Hepatocyte (in vitro differentiated cells): ENCODE data around the gene RPUSD2. TPM values are rescaled to one million over a fixed set of nuclear protein-coding genes. Genes with fewer than 3 reads are reported as not detected.
"Not testable (repeated sequence)": the region's sequence is repeated elsewhere in the genome, so short reads cannot be mapped to it uniquely, and the experiment has no call there.

Experiments
- DNase-seq: peaks from one replicate; pipeline ENCODE4 v3.0.0-alpha.2; 2016; ENCODE audit warnings: low spot score
- H2AFZ ChIP-seq: fragments of 200-600 bp; sonication (generic); 2 replicates; pipeline ENCODE4 v1.6.0; 2016; ENCODE audit warnings: antibody characterized with exemption, mild to moderate bottlenecking
- H3K27ac ChIP-seq: fragments of 200-600 bp; sonication (generic); 2 replicates; pipeline ENCODE4 v1.5.1; 2016; ENCODE audit warnings: mild to moderate bottlenecking
- H3K27me3 ChIP-seq: fragments of 200-600 bp; sonication (generic); 2 replicates; pipeline ENCODE4 v1.6.1; 2016
- H3K36me3 ChIP-seq: fragments of 200-600 bp; sonication (generic); replicated peaks from 2 replicates; pipeline ENCODE4 v1.5.1; 2016; ENCODE audit warnings: low read depth; ENCODE audit not compliant: insufficient read depth
- H3K4me1 ChIP-seq: fragments of 200-600 bp; sonication (generic); 2 replicates; pipeline ENCODE4 v1.5.1; 2016; ENCODE audit warnings: mild to moderate bottlenecking, moderate library complexity; ENCODE audit not compliant: insufficient read depth
- H3K4me2 ChIP-seq: fragments of 200-600 bp; sonication (generic); 2 replicates; pipeline ENCODE4 v1.6.0; 2016
- H3K4me3 ChIP-seq: fragments of 200-600 bp; sonication (generic); 2 replicates; pipeline ENCODE4 v1.5.1; 2016; ENCODE audit warnings: mild to moderate bottlenecking
- H3K79me2 ChIP-seq: fragments of 200-600 bp; sonication (generic); 2 replicates; pipeline ENCODE4 v1.6.0; 2017; ENCODE audit warnings: mild to moderate bottlenecking
- H3K9me2 ChIP-seq: fragments of 200-600 bp; sonication (generic); replicated peaks from 2 replicates; pipeline ENCODE4 v1.6.0; 2017; ENCODE audit warnings: mild to moderate bottlenecking; ENCODE audit not compliant: insufficient read depth
- H3K9me3 ChIP-seq: fragments of 200-600 bp; sonication (generic); 2 replicates; pipeline ENCODE4 v1.5.1; 2016; ENCODE audit warnings: low read depth, mild to moderate bottlenecking
- H4K20me1 ChIP-seq: fragments of 200-600 bp; sonication (generic); 2 replicates; pipeline ENCODE4 v1.6.0; 2016; ENCODE audit warnings: mild to moderate bottlenecking; ENCODE audit not compliant: insufficient read depth, poor library complexity, severe bottlenecking
- CTCF ChIP-seq: fragments of 200-600 bp; sonication (generic); IDR thresholded peaks from 2 replicates; pipeline ENCODE4 v1.5.1; 2016; ENCODE audit warnings: antibody characterized with exemption, mild to moderate bottlenecking; ENCODE audit not compliant: poor library complexity
- EZH2 ChIP-seq: fragments of 200-600 bp; sonication (generic); IDR thresholded peaks from 2 replicates; pipeline ENCODE4 v1.6.1; 2016; ENCODE audit warnings: antibody characterized with exemption, mild to moderate bottlenecking, borderline replicate concordance
- EZH2phosphoT487 ChIP-seq: fragments of 200-600 bp; sonication (generic); IDR thresholded peaks from one replicate; pipeline ENCODE4 v1.6.1; 2018; ENCODE audit warnings: antibody characterized with exemption, mild to moderate bottlenecking, low read depth, moderate library complexity; ENCODE audit not compliant: unreplicated experiment, severe bottlenecking
- WGBS: methylation state at CpG from one replicate; pipeline ENCODE4 v1.1.6; 2016; ENCODE audit warnings: low lambda C conversion rate; ENCODE audit errors: missing lambda C conversion rate; 5-methylcytosine and 5-hydroxymethylcytosine counted together
- polyA plus RNA-seq: library from polyadenylated mRNA; unstranded; fragments of >200 nt; fragmentation: Nextera tagmentation; extraction: Ambion mirVana; gene quantifications from 2 replicates; pipeline ENCODE4 v1.2.1, GENCODE V29; 2016
- total RNA-seq: library from RNA; depleted of rRNA; stranded (reverse); fragments of >200 nt; gene quantifications from 2 replicates; pipeline ENCODE4 v1.2.3, GENCODE V29; 2014

Gene RPUSD2
- total and polyA plus RNA-seq, 2 experiments from 2014 or later = 8.6 to 11.5 TPM

GRCh38 chr15:40578892-40579291, 9.8 kb downstream of the RPUSD2 start:
- H4K20me1 ChIP-seq = no peaks in the 10 kb centered on the region
- H3K4me1 ChIP-seq = no peaks in the 10 kb centered on the region
- H3K27me3 ChIP-seq = no peaks in the 10 kb centered on the region
- no peak for DNase-seq
- H3K79me2 ChIP-seq = no peaks in the 10 kb centered on the region
- H3K9me3 ChIP-seq = no peaks in the 10 kb centered on the region
- H3K4me3 ChIP-seq = no peak overlapping the region
- no peaks in the 10 kb centered on the region for H3K36me3 ChIP-seq
- H2AFZ ChIP-seq = no peak overlapping the region
- 69% methylated on average over 4 of the region's 4 CpGs for WGBS
- H3K4me2 ChIP-seq = no peak overlapping the region
- H3K9me2 ChIP-seq = no peaks in the 10 kb centered on the region
- no peak overlapping the region for H3K27ac ChIP-seq
- TF ChIP-seq EZH2 (no peak), CTCF (no peak), EZH2phosphoT487 (no peak)

- not testable (repeated sequence) for H3K27me3 ChIP-seq, H3K4me3 ChIP-seq, H3K4me1 ChIP-seq, H3K9me2 ChIP-seq, H3K4me2 ChIP-seq, DNase-seq, H3K79me2 ChIP-seq, H4K20me1 ChIP-seq, H2AFZ ChIP-seq, H3K27ac ChIP-seq, H3K9me3 ChIP-seq, H3K36me3 ChIP-seq
- 79% methylated on average over 2 of the region's 2 CpGs for WGBS
These were observed 12.7 kb downstream of the RPUSD2 start for GRCh38 chr15:40581796-40582195.

GRCh38 chr15:40582726-40583246, 13.7 kb downstream of the RPUSD2 start:
- Histone ChIP-seq H3K4me2 (no peak overlapping the region), H3K27ac (no peak overlapping the region), H3K4me3 (no peak overlapping the region)

GRCh38 chr15:40584191-40584590, 15.1 kb downstream of the RPUSD2 start:
- H2AFZ ChIP-seq = no peak overlapping the region
- no peaks in the 10 kb centered on the region for H3K36me3 ChIP-seq
- 48% methylated on average over 2 of the region's 2 CpGs for WGBS
- H3K4me2 ChIP-seq = no peak overlapping the region
- H3K27ac ChIP-seq = no peak overlapping the region
- TF ChIP-seq CTCF (no peak), EZH2 (no peak), EZH2phosphoT487 (no peak)
- no peak for DNase-seq
- peaks cover 3% of the 10 kb centered on the region for H3K27me3 ChIP-seq
- no peaks in the 10 kb centered on the region for H3K4me1 ChIP-seq
- no peaks in the 10 kb centered on the region for H3K9me2 ChIP-seq
- H3K4me3 ChIP-seq = no peak overlapping the region
- H3K79me2 ChIP-seq = no peaks in the 10 kb centered on the region
- H4K20me1 ChIP-seq = no peaks in the 10 kb centered on the region
- H3K9me3 ChIP-seq = no peaks in the 10 kb centered on the region

More at GRCh38 chr15:40582726-40583246, 13.7 kb downstream of the RPUSD2 start:
- TF ChIP-seq CTCF = no peak
- no peak for TF ChIP-seq EZH2
- TF ChIP-seq EZH2phosphoT487 = no peak
- Histone ChIP-seq H3K4me1 (no peaks in the 10 kb centered on the region), H3K9me3 (no peaks in the 10 kb centered on the region), H3K36me3 (no peaks in the 10 kb centered on the region), H2AFZ (no peak overlapping the region), H4K20me1 (no peaks in the 10 kb centered on the region), H3K27me3 (peaks cover 3% of the 10 kb centered on the region), H3K79me2 (no peaks in the 10 kb centered on the region), H3K9me2 (no peaks in the 10 kb centered on the region)
- 91% methylated on average over 8 of the region's 8 CpGs for WGBS
- no peak for DNase-seq
